HG02610 (cell line): ENCODE measurements around the gene MEIG1.
"Not testable (repeated sequence)": the region's sequence is repeated elsewhere in the genome, so short reads cannot be mapped to it uniquely, and the experiment has no call there.

Experiments used
- ATAC-seq: cut with Tn5 transposase; IDR thresholded peaks from one replicate; pipeline ENCODE4 v1.9.1; 2021; ENCODE audit warnings: mild to moderate bottlenecking, moderate library complexity; ENCODE audit not compliant: unreplicated experiment

Gene MEIG1

GRCh38 chr10:14954001-14954770 lies 5.0 kb upstream of the MEIG1 start, which contains the start of gene DCLRE1C:
DCLRE1C (minus strand) TSS chr10:14954096; CDS start chr10:14954010, 86 bp downstream.
- peak; percentile 84 for ATAC-seq

DNA sequence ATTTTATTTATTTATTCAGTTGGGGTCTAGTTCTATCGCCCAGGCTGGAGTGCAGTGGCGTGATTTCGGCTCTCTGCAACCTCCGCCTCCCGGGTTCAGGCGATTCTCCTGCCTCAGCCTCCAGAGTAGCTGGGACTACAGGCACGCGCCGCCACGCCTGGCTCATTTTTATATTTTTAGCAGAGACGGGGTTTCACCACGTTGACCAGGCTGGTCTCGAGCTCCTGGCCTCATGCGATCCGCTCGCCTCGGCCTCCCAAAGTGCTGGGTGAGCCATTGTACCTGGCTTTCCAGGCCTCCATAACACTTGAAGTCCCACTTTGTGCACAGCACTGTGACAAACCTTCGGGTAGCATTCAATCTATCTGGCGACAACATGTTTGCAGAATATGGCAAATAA lies 4.3 kb upstream of the MEIG1 start:
- ATAC-seq: no peak

GRCh38 chr10:14958872-14959220 lies 342 bp upstream of the MEIG1 start:
- ATAC-seq: no peak

DNA sequence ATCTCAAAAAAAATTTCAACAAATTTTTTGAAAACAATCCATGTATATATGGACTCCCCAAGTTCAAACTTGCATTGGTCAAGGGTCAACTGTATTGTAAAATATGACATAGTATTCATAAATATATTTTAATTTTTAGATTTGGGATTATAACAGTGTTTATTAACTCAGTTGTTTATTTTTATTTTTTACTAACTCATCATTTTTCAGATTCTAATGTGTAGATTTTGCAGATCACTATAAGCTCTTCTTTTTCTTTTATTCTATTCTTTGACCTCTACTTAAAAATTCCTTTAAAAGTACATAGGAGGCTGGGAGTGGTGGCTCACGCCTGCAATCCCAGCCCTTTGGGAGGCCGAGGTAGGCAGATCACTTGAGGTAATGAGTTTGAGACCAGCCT lies 8.7 kb downstream of the MEIG1 start:
- no peak for ATAC-seq

DNA sequence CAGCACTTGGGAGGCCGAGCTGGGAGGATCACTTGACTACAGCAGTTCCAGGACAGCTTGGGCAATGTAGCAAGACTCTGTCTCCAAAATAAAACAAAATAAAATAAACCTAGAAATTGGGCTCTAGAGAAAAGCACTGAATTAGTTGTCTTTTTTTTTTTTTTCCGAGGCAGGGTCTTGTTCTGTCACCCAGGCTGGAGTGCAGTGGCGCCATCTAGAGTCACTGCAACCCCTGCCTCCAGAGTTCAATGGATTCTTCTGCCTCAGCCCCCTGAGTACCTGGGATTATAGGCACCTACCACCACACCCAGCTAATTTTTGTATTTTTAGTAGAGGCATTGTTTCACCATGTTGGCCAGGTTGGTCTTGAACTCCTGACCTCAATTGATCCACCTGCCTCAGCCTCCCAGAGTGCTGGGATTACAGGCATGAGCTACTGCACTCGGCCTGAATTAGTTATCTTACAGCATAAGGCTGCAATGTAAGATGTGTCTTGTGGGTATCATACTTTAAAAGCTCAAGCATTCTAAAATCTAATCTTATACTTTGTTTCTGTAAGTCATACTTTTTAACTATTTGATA lies 12.8 kb downstream of the MEIG1 start:
- ATAC-seq: no peak

- not testable (repeated sequence) for ATAC-seq
Measured at GRCh38 chr10:14974153-14974998, 15.2 kb downstream of the MEIG1 start.

- no peak for ATAC-seq
Measured at GRCh38 chr10:14975672-14976273, 16.6 kb downstream of the MEIG1 start.

- ATAC-seq: no peak
Measured at GRCh38 chr10:14982744-14983143, 23.6 kb downstream of the MEIG1 start.

DNA sequence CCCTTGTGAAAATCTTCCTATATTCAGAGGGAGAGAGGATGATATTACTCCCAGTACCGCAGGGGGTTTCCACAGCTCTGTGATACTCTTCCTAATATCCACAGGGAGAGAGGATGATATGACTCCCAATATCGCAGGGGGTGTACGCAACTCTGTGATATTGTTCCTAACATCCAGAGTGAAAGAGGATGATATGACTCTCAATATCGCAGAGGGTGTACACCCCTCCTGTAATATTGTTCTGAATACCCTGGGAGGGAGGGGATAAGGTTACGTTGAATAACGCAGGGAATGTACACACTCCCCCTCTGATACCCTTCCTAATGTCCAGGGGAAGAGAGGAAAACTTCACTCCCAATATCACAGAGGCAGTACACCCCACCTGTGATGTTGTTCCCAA lies 30.4 kb downstream of the MEIG1 start:
- not testable (repeated sequence) for ATAC-seq

DNA sequence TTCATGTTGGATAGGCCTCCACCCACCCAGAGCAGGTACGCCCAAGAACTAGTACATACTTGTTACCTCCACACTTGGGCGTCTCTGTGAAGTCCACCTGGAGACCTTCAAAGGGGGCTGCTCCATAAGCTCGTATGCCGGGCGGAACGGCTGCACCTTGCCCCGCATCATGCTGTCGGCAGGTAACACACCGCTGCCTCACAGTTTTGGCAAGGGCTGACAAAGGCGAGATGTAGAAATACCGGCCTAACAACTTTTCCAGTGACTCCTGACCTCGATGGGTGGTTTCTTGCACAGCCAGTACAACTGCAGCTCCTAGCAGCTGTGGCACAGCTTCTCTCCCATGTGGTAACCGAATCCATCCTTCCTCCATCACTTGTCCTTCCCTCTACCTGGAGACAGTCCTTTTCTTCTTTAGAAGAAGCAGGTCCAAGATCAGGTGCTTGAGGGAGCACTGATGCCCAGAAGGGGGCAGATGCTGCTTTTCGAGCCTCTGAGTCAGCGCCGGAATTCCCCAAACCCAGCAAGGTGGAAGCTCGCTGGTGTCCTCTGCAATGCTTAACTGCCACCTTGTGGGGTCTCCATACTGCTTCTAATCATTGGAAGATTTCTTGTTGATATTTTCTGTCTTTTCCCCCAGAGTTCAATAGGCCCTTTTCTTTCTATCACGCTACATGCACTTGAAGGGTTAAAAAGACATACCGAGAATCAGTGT lies 32.0 kb downstream of the MEIG1 start:
- ATAC-seq: not testable (repeated sequence)

GRCh38 chr10:14992336-14992735 lies 33.1 kb downstream of the MEIG1 start:
- ATAC-seq: not testable (repeated sequence)

GRCh38 chr10:14993500-14994455 lies 34.6 kb downstream of the MEIG1 start:
- not testable (repeated sequence) for ATAC-seq

- no peak for ATAC-seq
Measured at GRCh38 chr10:14995964-14996565, 36.9 kb downstream of the MEIG1 start.

DNA sequence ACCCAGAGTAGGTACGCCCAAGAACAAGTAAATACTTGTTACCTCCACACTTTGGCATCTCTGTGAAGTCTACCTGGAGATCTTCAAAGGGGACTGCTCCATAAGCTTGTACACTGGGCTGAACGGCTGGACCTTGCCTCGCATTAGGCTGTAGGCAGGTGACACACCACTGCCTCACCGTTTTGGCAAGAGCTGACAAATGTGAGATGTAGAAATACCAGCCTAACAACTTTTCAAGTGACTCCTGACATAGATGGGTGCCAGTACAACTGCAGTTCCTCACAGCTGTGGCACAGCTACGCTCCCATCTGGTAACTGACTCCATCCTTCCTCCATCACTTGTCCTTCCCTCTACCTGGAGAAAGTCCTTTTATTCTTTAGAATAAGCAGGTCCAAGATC lies 54.3 kb downstream of the MEIG1 start:
- not testable (repeated sequence) for ATAC-seq

DNA sequence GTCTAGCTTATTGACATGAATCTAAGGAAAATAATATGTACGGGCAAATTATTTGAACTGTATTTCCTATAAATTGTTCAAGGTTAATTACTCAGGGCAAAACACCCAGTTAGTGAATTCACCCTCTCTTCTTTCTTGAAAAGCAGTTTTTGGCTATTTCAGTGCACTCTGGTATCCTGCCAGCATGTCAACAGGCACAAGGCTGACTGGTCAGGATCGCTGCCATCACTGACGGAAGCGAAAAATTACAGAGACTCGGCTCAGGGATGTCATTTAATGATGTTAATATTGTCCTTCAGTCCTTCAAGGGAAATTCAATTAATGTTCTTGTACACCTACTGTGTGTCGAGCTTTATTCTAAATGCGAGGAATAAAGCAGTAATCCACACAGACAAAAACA lies 56.3 kb downstream of the MEIG1 start:
- ATAC-seq: no peak

- ATAC-seq: not testable (repeated sequence)
Measured at GRCh38 chr10:15020966-15021365, 61.8 kb downstream of the MEIG1 start.
